Right forelimb (tissue), 1 donor: ENCODE measurements around the gene TAPT1.
"Not testable (repeated sequence)": the region's sequence is repeated elsewhere in the genome, so short reads cannot be mapped to it uniquely, and the experiment has no call there.

Experiments
- DNase-seq: peaks from one replicate; pipeline ENCODE4 v3.0.0-alpha.2; 2018

The TAPT1 gene, protein sequence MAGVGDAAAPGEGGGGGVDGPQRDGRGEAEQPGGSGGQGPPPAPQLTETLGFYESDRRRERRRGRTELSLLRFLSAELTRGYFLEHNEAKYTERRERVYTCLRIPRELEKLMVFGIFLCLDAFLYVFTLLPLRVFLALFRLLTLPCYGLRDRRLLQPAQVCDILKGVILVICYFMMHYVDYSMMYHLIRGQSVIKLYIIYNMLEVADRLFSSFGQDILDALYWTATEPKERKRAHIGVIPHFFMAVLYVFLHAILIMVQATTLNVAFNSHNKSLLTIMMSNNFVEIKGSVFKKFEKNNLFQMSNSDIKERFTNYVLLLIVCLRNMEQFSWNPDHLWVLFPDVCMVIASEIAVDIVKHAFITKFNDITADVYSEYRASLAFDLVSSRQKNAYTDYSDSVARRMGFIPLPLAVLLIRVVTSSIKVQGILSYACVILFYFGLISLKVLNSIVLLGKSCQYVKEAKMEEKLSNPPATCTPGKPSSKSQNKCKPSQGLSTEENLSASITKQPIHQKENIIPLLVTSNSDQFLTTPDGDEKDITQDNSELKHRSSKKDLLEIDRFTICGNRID

DNA sequence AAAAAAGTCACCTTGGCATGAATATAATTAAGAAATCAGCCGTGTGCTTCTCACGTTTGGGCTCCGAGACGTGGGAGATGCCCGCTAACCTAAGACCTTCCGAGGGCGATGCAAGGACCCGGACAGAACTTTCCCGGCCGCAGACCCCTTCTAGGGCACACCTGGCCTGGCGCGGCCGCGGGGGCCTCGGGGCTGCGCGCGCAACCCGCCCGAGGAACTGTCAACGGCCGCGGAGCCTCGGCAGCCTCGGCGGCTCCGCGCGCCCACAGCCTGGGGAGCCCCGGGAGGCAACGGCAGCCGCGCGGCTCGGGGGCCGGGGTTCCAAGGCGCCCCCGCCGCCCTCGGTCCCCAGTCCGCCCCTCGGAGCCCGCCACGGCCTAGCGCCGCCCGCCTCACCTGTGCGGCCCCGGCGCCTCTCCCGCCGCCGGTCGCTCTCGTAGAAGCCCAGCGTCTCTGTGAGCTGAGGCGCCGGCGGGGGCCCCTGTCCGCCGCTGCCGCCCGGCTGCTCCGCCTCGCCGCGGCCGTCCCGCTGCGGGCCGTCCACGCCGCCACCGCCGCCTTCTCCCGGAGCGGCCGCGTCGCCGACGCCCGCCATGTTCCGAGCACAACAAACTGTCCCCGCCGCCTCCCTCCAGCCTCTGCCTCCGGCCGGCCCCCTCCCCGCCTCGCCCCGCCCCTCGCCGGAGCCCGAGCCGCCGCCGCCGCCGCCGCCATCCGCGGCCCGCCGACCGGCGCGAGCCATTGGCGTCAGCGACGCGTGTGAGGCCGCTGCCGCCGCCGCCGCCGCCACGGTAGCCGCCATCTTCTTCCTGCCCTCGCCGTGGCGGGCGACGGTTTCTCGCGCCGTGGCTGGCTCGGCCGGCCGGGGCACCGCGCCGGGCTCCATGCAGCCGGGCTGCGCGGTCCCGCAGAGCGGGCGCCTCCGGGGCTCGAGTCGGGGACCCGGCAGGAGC lies at the start of gene TAPT1:
TAPT1 (minus strand) TSS at position 609 of the 953 bp plus-strand sequence; CDS start at position 595, 14 bp downstream.
- peak; percentile 88 for DNase-seq

DNA sequence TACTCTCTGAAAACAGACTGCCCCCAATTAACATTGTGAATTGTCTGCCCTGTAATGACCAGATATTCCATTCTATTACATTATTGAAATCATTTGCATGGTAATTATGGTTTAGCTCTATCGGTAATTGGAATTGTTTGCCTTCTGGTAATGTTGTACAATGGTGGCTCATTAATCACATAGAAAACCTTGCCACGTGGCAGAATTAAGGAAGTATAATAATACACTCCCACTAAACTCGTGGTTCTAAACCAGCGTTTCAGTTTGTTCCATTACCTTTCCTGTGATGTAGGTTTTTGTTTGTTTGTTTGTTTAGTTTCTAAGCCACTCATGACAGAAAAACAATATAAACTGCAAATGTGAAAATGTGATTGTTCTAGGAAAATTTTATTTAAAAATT lies 45.1 kb upstream of the TAPT1 start:
- DNase-seq = no peak

DNA sequence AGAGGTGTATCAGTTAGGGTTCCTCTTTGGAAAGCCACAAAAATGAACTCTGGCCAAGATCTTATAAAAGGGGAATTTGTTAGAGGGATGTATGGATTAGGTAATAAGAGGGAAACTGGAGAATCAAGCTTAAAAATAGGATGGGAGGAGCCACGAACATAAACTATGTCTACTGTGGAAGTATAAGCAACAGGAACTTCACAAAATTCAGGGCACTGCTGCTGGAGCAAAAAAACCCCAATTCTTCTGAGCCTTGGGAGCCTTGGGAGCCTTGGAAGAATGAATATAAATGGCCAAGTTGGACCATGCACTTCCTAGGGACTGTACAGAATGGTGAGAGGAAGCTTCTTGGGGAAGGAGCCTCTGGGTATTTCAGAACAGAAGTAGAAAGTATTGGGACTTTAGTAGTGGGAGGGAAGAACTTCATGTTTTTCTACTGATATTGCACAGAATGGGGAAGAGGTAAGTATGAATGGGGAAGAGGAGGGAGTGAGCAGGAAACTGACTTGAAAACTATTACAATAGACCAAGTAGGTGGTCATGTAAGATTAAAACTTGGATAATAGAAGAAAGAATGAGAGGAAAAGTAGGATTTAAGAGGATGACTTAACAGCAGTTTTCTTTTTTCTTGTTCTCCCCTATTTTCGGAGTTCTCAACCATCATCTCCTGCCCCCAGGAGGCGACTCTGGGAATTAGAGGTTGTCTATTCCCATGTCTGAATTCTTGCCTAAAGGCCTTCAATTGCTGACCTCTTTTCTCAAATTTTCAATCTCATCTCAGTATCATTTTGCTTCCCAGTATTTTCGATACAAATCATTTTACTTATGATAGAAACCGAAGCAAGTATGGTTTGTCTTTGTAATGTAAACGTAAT lies 44.4 kb upstream of the TAPT1 start:
- DNase-seq = no peak

DNA sequence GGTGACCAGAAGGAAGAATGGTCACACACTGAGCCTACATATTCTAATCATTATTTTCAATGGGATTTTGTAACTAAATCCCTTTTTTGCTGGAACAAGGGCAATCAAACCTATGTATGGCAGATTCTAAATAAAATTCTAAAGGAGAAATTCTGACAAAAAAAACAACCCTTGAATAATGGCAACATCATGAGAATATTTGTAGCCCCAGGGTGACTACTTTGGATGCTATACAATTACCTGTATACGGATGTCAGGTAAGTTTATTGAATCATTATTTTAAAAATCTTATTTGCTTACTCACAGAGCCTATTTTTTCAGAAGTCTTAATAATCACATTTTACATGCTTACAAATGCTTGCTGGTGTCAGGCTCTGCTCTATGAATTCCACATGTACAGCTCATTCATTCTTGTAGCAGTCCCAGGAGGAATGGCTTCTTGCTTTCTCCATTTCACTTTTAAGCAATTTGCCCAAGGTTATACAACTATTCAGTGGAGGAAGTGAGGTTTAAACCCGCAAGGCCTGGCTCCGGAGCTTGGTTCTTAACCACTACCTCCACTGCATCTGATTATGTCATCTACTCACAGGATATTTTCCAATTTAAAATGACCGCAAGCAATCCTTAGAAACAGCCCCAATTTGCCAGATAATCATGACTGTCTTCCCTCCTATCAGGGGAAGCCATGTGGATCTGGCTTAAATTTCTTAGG lies 43.6 kb upstream of the TAPT1 start:
- DNase-seq = not testable (repeated sequence)

DNA sequence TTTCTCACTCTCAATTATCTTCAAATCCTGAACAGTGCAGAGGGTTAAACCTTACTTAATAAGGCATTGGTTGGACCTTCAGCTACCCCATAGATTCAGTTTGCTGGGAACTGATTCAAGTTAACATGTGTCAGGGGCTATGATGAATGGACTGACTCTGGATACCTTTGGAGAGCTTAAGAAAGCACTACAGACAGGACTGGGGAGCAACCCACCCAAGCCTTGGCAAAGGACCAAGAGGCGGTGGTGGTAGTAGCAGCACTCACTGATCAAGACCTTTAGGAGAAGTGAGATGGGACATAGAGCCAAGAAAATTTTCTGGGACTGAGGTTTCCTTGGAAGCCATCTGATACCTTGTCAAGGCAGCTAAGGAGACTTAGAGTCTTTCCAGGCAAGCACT lies 43.0 kb upstream of the TAPT1 start:
- no peak for DNase-seq

DNA sequence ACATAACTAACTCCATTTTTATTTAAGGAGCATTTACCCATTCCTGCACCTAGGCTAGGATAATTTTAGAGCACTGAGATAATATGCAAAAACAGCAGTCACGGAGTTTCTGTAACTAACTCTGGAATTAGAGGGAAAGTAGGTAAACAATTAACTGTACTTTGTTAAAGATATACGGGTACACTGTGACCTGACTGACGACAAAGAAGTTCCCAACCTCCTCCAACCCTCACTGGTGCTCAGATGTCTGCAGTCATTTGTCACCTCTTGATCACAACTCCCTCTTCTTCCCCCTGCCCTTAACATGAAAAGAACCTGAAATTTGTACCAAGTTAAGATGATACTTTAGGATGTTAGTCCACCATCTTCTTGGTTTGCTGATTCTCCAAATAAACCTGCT lies 42.0 kb upstream of the TAPT1 start:
- DNase-seq = no peak

DNA sequence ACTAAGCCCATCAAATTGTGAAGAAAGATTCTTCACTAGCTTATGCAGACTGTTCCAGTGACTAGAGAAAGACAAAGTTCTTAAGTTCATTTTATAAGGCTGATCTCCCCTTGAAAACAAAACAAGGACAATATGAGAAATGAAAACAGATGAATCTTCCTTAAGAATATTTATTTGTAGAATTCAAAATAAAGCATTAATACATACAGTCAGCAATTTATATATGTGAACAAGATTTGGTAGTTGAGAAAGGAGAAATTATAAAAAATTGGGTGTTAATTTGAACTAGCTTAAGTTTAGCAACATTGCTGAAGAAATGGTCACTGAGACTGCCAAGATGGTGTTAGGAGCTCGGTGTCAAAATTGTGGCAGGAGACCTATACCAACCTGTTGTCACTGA lies 41.4 kb upstream of the TAPT1 start:
- DNase-seq = no peak

DNA sequence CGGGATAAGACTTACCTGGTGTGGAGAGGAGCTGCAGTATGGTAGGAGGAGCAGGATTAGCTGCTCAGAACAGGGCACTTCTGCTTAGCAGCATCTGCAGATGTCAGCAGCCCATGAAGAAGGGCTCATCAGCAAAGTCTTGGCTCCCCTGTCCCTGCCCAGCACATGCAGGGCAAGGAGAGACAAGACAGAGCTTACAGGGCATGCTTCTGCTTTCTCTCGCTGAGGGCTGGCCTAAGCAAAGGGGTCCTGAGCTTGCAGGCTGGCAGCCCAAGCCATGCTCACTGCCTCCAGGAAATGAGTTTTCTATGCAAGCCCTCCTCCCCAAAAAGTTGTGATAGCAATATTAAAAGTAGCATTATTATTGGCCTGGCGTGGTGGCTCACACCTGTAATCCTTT lies 39.5 kb upstream of the TAPT1 start:
- DNase-seq = no peak

DNA sequence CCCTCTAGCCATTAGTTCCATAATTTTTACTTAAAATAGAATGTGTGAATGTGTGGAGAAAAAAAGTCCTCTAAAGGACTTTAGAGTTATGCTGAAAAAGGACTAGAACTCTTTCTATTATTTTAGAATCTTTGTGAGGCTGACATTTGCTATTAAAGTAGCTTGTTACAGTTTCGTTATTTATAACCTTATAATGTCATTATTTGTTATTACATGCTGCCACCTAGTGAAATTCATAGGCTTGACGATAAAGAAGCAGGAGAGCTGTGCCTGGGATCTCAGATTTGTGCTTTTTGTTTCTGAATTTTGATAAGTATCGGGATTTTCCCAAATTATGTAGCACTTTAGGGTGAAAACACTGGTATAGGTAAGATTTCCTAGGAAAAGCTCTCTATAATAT lies 38.5 kb upstream of the TAPT1 start:
- no peak for DNase-seq

DNA sequence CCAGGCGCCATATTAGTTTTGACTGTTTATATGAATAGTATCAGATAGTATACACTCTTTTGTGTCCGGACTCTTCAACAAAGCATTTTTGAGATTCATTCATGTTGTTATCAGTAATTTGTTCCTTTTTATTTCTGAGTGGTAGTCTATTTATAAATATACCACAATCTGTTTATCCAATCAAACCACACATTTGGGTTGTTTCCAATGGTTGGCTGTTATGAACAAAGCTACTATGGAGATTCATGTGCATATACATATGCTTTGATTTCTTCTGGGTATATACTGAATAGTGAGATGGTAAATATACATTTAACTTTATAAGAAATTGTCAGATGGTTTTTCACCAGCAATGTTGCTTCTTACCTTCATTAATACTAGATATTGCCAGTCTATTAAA lies 36.8 kb upstream of the TAPT1 start:
- no peak for DNase-seq

DNA sequence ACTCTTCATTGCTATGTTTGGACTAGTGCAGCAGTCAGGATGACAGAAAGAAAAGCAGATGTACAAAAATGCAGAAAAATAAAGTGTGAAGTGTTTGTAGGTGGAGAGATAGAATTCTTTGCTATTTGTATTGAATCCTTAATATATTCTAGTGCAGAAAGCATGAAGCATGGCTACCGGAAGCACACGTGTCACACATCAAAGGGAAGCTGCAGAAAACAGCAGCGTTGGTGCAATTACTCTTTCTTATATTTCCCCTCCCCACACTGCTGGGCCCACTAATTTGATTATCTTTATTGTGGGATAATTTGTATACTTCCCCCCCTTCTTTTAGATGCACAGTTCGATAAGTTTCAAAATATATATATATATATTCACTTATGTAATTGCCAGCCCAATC lies 35.9 kb upstream of the TAPT1 start:
- no peak for DNase-seq

DNA sequence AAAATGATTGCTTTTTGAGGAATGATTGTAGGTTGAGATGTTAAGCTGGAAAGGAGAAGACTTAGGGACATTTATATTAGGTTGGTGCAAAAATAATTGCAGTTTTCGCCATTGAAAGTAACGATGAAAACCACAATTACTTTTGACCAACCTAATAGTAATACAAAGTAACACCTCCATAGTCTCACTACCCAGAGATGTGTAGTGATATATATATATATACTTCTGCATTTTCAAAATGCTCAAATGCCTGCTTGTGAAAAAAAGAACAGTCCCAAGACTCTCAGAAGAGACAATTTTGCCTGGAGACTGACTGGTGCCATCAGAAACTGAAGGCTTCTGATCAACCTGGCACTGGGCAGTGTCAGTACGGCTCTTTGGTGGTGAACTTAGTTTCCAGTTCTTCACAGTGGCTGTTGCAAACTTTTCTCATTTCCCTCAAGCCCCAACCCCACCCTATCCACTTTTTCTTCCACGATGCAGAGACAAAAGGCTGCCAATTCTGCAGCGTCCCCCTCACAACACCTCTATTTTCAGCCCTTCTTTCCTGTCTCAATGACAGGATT lies 35.1 kb upstream of the TAPT1 start:
- DNase-seq = no peak

DNA sequence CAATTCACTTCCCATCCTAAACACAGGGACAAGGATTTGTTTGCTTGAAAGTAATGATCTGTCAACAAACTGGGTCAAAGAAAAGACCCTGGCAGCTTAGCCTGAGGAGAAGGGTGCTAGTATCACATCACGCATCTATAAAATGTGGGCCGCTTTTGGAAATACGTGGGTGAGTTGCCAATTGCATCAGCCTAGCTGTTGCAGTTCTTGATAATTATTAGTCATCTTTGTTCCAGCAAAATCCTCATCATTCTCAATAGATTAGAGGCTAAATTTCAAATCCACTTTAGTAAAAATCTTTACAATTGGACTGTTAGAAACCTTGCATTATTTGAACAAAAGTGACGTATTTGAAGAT lies 33.6 kb upstream of the TAPT1 start:
- DNase-seq = no peak

DNA sequence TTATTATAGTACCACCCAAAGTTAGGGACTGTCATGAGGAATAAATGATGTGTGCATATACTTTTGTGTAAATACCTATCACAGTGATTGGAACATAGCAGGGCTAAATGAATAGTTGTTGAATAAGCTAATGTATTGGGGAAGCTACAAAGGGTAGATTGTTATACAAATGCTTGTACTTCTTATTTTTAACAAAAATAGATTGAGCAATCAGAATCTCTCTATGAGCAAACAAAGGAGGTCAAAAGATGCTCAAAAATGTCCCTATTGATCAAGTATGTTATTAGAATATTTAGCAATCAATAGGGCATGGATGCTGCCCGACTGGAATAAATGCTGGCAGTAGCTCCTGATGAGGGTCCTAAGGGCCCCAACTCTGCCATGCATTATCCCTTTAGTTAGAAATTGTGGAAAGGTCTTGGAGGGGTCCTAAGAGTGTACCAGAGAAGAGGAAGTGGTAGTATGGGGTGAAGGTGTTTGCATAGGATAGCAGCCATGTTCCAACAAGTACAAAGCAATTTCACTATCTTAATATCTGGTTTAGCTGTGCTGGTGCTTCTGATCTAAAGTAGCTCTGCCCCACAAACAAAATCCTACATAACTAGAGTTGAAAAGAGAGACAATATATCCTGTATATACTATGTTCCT lies 33.1 kb upstream of the TAPT1 start:
- DNase-seq = no peak

DNA sequence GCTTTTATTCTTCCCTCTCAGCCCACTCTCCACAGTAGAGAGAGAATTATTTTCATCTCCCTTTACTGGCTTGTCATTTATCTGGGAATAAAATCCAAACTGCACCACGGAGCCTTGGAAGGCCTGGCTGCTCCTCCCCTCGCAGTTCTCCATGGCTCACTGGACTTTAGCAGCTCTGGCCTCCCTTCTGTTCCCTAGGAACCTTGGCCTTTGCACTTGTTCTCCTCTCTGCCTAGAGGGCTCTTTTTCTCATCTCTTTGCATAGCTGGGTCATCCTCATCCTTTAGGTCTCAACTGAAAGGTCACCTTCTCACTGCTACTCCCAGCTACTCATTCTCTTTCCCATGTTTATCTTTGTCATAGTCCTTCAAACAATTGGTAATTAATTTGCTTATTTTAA lies 31.3 kb upstream of the TAPT1 start:
- no peak for DNase-seq

DNA sequence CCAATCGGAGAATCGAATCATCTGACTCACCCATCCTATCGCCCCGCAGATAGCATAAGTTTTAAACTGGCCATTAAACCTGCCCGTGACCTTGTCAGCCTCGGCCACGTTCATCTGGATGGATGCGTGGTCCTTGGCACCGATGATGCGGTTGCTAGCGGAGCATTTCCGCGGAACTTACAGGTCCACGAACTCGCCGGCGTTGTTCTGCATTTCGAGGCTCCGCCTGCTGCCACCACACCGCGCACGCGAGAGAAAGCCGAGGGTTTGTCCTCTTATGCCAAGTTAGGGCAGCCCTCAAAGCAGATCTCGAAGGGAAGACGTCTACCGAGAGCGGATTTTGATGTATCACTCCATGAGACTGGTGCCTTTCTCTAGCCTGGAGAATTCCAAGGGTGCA lies 30.1 kb upstream of the TAPT1 start:
- no peak for DNase-seq

DNA sequence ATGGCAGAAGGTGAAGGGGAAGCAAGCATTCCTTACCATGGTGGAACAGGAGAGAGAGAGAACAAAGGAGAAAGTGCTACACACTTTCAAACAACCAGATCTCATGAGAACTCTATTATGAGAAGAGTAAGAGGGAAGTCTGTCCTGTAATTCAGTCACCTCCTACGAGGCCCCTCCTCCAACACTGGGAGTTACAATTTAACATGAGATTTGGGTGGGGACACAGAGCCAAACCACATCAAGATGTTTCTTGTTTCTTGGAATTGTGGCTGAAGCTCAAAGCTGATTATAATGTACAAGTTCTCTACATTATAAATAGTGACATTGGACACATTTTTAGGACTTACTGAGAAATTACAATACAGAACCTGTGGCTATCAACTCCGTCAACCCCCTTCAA lies 29.5 kb upstream of the TAPT1 start:
- no peak for DNase-seq

DNA sequence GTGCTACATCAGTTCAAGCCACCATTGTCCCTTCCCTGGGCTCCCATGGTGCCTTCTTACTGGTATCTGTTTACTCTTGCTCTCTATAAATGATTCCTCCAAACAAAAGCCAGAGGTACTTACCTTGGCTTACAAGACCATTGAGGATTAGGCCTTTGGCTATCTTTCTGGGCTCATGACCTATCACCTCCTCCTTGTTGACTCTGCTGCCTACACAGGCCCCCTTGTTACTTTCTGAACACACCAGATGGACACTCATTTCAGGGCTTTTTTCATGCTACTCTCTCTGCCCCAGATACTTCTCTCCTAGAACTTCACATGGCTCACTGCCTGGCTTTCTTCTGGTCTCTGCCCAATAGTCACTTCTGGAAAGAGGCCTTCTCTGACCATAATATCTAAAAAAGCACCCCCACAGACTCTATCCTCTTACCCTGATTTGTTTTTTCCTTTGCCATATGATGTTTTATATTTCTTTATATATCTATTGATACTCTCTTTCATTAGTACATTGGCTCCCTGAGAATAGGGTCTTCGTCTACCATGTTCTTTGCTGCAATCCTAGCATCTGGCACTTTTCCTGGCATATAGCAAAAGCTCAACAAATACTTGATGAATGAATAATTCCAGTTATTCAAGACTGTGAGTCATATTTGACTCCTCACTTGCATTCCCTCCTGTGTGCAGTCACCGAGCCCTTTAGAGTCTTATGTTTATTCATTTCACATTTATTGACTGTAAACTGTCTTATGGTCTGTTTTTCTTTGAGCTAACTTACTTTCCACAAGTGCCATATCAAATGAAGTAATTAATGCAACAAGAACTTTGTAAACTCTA lies 27.1 kb upstream of the TAPT1 start:
- DNase-seq = no peak

DNA sequence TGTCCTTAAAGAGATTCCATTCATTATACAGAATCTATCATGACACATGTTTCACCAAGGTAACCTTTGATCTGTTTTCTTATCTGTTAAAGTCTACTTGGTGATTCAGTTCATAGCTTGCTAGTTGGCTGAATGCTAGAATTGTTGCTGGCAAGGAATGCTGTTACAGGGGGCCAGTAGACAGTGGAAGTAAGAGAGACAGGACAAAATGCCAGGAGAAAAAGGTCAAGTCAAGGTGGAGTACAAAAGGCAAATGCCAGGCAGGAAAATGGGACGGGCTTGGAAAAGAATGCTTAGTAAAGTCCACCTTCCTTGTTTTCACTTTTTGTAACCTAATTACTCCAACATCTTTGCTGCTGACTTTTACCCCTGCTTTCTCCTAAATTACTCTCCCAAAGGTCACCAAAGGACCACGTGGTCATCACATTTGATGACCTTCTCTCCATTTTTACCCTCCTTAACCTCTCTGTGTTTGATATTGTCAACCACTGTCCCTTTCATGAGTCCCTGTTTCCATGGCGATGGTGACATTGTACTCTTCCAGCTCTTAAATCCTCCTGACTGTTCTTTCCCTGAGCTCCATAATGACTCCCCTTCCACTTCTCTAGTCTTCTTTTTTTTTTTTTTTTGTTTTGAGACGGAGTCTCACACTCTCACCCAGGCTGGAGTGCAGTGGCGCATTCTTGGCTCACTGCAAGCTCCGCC lies 24.5 kb upstream of the TAPT1 start:
- no peak for DNase-seq

DNA sequence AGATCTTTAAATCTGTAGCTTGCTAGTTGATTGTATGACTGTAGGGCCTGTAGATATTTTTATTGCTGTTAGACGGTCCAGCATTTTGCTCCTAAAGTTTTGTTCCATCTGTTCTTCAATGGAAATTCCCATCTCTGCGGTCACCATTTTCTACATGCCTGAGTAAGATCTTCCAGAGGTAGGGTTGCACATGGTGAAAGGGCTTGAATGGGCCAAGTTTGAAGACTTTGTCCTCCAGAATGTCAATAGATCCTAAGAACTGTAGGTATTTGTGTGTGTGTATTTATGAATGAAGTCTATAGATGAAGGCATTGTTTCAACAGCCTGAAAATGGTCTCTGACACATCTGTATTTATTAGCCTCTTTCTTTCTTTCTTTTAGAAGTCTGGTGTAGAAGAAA lies 22.3 kb upstream of the TAPT1 start:
- no peak for DNase-seq
